ENCODE measurements around the gene PLCH1. TPM values are rescaled to one million over a fixed set of nuclear protein-coding genes. Genes with fewer than 3 reads are reported as not detected.

Gene PLCH1
- total and polyA plus RNA-seq, 2 donors (not counting 1 experiment from before 2014, with no cell fraction given) = 0.27 TPM; not detected in 1

DNA sequence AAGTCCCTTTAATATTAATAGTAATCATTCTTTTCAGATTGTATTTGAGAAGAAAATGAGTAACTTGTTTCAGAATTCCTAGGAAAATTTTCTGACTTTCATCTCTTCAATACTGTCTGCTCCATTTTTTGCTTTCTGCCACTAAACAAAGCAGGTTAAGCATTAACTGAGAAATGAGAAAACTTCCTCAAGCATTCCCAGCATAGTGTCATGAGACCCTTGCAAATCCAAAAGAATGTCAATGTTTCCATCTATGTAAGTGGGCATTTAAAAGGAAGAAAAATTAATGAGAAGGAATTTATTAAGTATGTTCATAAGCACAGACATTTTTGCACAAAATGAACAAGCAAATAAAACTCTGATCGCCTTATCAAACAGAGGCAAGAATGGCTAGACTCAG, 303.4 kb downstream of the PLCH1 start:
- Mint-ChIP-seq H3K27ac (no peak overlapping the region), H3K4me3 (no peak overlapping the region), H3K27me3 (peaks cover 3% of the 10 kb centered on the region), H3K9me3 (ENCODE audit: insufficient read depth) (no peaks in the 10 kb centered on the region), H3K4me1 (no peaks in the 10 kb centered on the region)
- no peak overlapping the region for H2AFZ ChIP-seq (ENCODE audit: insufficient read depth, low read depth, low read length, poor library complexity, severe bottlenecking)
- no peak overlapping the region for H3K4me3 ChIP-seq (ENCODE audit: control extremely low read depth in 1 of 5, extremely low read depth in 1 of 5, insufficient read depth in 1 of 5, low read depth in 2 of 5, low read length in 4 of 5)
- H3K79me2 ChIP-seq (ENCODE audit: control insufficient read depth, insufficient read depth, low read length) = no peaks in the 10 kb centered on the region
- H3K36me3 ChIP-seq (replicated peaks in 1 of 2; ENCODE audit: control extremely low read depth in 1 of 2, control insufficient read depth in 1 of 2, extremely low read depth in 1 of 2, insufficient read depth in 2 of 2, low read length in 1 of 2) = no peaks in the 10 kb centered on the region
- no peaks in the 10 kb centered on the region for H4K20me1 ChIP-seq (ENCODE audit: control insufficient read depth, insufficient read depth, low read length, poor library complexity, severe bottlenecking)
- ChIA-PET POLR2A (no interaction called here), CTCF (no interaction called here)
- intact Hi-C loops (cut with micrococcal nuclease) = no loop called here
- H3K4me1 ChIP-seq (ENCODE audit: control insufficient read depth in 2 of 2, insufficient read depth in 2 of 2, low read length in 2 of 2) = no peaks in the 10 kb centered on the region
- TF ChIP-seq EZH2 (IDR thresholded peaks at IDR 0.05; ENCODE audit: borderline replicate concordance, insufficient read depth, low read depth, low read length, poor library complexity, severe bottlenecking) = no peak
- TF ChIP-seq, protein P1, sequence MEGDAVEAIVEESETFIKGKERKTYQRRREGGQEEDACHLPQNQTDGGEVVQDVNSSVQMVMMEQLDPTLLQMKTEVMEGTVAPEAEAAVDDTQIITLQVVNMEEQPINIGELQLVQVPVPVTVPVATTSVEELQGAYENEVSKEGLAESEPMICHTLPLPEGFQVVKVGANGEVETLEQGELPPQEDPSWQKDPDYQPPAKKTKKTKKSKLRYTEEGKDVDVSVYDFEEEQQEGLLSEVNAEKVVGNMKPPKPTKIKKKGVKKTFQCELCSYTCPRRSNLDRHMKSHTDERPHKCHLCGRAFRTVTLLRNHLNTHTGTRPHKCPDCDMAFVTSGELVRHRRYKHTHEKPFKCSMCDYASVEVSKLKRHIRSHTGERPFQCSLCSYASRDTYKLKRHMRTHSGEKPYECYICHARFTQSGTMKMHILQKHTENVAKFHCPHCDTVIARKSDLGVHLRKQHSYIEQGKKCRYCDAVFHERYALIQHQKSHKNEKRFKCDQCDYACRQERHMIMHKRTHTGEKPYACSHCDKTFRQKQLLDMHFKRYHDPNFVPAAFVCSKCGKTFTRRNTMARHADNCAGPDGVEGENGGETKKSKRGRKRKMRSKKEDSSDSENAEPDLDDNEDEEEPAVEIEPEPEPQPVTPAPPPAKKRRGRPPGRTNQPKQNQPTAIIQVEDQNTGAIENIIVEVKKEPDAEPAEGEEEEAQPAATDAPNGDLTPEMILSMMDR (IDR thresholded peaks at IDR 0.05) = no peak
- no peaks in the 10 kb centered on the region for H3K9me3 ChIP-seq (ENCODE audit: control extremely low read depth in 1 of 3, control insufficient read depth in 2 of 3, insufficient read depth in 1 of 3, low read length in 2 of 3)
- WGBS (ENCODE audit: insufficient coverage) = no CpG with 5 or more reads among the region's 1 CpG
- DNase-seq = no peak
- ATAC-seq (ENCODE audit: low read depth) = no peak
- no peak overlapping the region for H3K9ac ChIP-seq (ENCODE audit: low read length)
- no peak overlapping the region for H3K4me2 ChIP-seq (replicated peaks; ENCODE audit: low read depth, low read length, poor library complexity, severe bottlenecking)
- H3K27me3 ChIP-seq (replicated peaks in 1 of 4; ENCODE audit: control extremely low read depth in 1 of 4, control insufficient read depth in 3 of 4, insufficient read depth in 4 of 4, low read length in 3 of 4) = no peaks in the 10 kb centered on the region
- no peak overlapping the region for H3K27ac ChIP-seq (ENCODE audit: low read length in 2 of 2)

DNA sequence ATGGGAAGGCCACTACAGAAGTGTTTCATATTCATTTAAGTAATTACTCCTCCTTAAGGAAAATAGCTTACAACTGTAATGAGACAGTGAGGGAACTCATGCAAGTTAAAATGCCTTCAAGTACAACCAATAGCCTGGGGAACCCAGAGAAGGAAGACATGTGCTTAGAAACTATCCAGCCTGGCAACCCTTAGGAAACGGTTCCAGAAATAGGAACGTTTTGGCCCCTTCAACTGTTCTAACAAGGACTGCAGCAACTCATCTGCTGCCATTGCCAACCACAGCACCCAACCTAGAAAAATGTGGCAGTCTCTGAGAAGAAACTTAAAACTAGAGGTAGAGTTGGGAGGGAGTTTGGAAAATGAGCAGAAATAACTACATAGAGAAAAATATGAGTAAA, 303.8 kb downstream of the PLCH1 start:
- POLR2A ChIA-PET = no interaction called here
- no peaks in the 10 kb centered on the region for H3K79me2 ChIP-seq (ENCODE audit: control insufficient read depth, insufficient read depth, low read length)

More for the DNA sequence above, 303.8 kb downstream of the PLCH1 start:
- H3K4me1 Mint-ChIP-seq = no peaks in the 10 kb centered on the region
- H3K4me3 Mint-ChIP-seq = no peak overlapping the region
- no peak for DNase-seq
- no peak overlapping the region for H3K4me3 ChIP-seq (ENCODE audit: control extremely low read depth in 1 of 5, extremely low read depth in 1 of 5, insufficient read depth in 1 of 5, low read depth in 2 of 5, low read length in 4 of 5)
- 80% methylated on average over 1 of the region's 2 CpGs for WGBS (ENCODE audit: insufficient coverage)
- no peak overlapping the region for H3K9ac ChIP-seq (ENCODE audit: low read length)
- H3K4me2 ChIP-seq (replicated peaks; ENCODE audit: low read depth, low read length, poor library complexity, severe bottlenecking) = no peak overlapping the region
- H3K27me3 ChIP-seq (replicated peaks in 1 of 4; ENCODE audit: control extremely low read depth in 1 of 4, control insufficient read depth in 3 of 4, insufficient read depth in 4 of 4, low read length in 3 of 4) = no peaks in the 10 kb centered on the region
- H3K27ac Mint-ChIP-seq = no peak overlapping the region
- H2AFZ ChIP-seq (ENCODE audit: insufficient read depth, low read depth, low read length, poor library complexity, severe bottlenecking) = no peak overlapping the region
- H3K4me1 ChIP-seq (ENCODE audit: control insufficient read depth in 2 of 2, insufficient read depth in 2 of 2, low read length in 2 of 2) = no peaks in the 10 kb centered on the region
- H3K36me3 ChIP-seq (replicated peaks in 1 of 2; ENCODE audit: control extremely low read depth in 1 of 2, control insufficient read depth in 1 of 2, extremely low read depth in 1 of 2, insufficient read depth in 2 of 2, low read length in 1 of 2) = no peaks in the 10 kb centered on the region
- TF ChIP-seq, protein P1 (IDR thresholded peaks at IDR 0.05) = no peak
- TF ChIP-seq EZH2 (IDR thresholded peaks at IDR 0.05; ENCODE audit: borderline replicate concordance, insufficient read depth, low read depth, low read length, poor library complexity, severe bottlenecking) = no peak
- ATAC-seq (ENCODE audit: low read depth) = no peak
- H4K20me1 ChIP-seq (ENCODE audit: control insufficient read depth, insufficient read depth, low read length, poor library complexity, severe bottlenecking) = no peaks in the 10 kb centered on the region
- H3K9me3 ChIP-seq (ENCODE audit: control extremely low read depth in 1 of 3, control insufficient read depth in 2 of 3, insufficient read depth in 1 of 3, low read length in 2 of 3) = no peaks in the 10 kb centered on the region
- intact Hi-C loops (cut with micrococcal nuclease) = no loop called here
- no peaks in the 10 kb centered on the region for H3K9me3 Mint-ChIP-seq (ENCODE audit: insufficient read depth)
- CTCF ChIA-PET = no interaction called here
- peaks cover 6% of the 10 kb centered on the region for H3K27me3 Mint-ChIP-seq
- no peak overlapping the region for H3K27ac ChIP-seq (ENCODE audit: low read length in 2 of 2)

Data from B cell (primary cell).